ENCODE results near the gene LTA. TPM values are rescaled to one million over a fixed set of nuclear protein-coding genes. Genes with fewer than 3 reads are reported as not detected.

The LTA gene
- total and polyA plus RNA-seq, 2 experiments from 2014 or later: not detected

GRCh38 chr6:31559958-31560696, 12.0 kb upstream of the LTA start:
- peak; percentile 40; the same call in 2 of the 3 replicates for ATAC-seq
- H3K4me1 Mint-ChIP-seq: peaks cover 18% of the 10 kb centered on the region
- H3K27ac ChIP-seq (ENCODE audit: low read depth): no peak overlapping the region

More at GRCh38 chr6:31559958-31560696, 12.0 kb upstream of the LTA start:
- DNase-seq (ENCODE audit: low spot score): peak; percentile 15
- Mint-ChIP-seq H3K27me3 (ENCODE audit: insufficient read depth, low read depth, poor library complexity) (peaks cover 3% of the 10 kb centered on the region), H3K27ac (no peak overlapping the region), H3K9me3 (no peaks in the 10 kb centered on the region; the same call in 2 of the 3 replicates), H3K4me3 (no peak overlapping the region; the same call in 2 of the 3 replicates), H3K36me3 (ENCODE audit: low read depth) (peaks cover 25% of the 10 kb centered on the region)
- H3F3A ChIP-seq (replicated peaks; ENCODE audit: low read depth): 0 out of 2 replicates have a peak, but pooled peaks cover 2% of the 10 kb centered on the region
- peaks cover 3% of the 10 kb centered on the region; the same call in 1 of the 2 replicates for H3K4me1 ChIP-seq (ENCODE audit: insufficient read depth)
- no peaks in the 10 kb centered on the region for H4K20me1 ChIP-seq (replicated peaks; ENCODE audit: insufficient read depth)
- no peak for TF ChIP-seq EZH2phosphoT487 (IDR thresholded peaks at IDR 0.05; ENCODE audit: unreplicated experiment)
- no peak for TF ChIP-seq REST (IDR thresholded peaks at IDR 0.05; ENCODE audit: unreplicated experiment)
- TF ChIP-seq ZNF331 (CRISPR knock-in tag; IDR thresholded peaks at IDR 0.05; ENCODE audit: low read depth): no peak
- TF ChIP-seq ETS1 (IDR thresholded peaks at IDR 0.05): no peak
- TF ChIP-seq JUNB (IDR thresholded peaks at IDR 0.05; ENCODE audit: unreplicated experiment): no peak
- no peak for TF ChIP-seq NANOG (IDR thresholded peaks at IDR 0.05; ENCODE audit: borderline replicate concordance)
- no peak for TF ChIP-seq POLR2AphosphoS5 (IDR thresholded peaks at IDR 0.05; ENCODE audit: low read depth)
- TF ChIP-seq CTCF (conservative IDR thresholded peaks at IDR 0.05; ENCODE audit: low read depth in 2 of 2): no peak
- H3K4me3 ChIP-seq: no peak overlapping the region
- H3K9me2 ChIP-seq (ENCODE audit: insufficient read depth): no peaks in the 10 kb centered on the region
- H2AFZ ChIP-seq: no peak overlapping the region
- H3K36me3 ChIP-seq (ENCODE audit: insufficient read depth): no peaks in the 10 kb centered on the region
- H3K27me3 ChIP-seq (ENCODE audit: insufficient read depth): no peaks in the 10 kb centered on the region
- H3K4me2 ChIP-seq: no peak overlapping the region
- H3K79me2 ChIP-seq (replicated peaks; ENCODE audit: insufficient read depth): no peaks in the 10 kb centered on the region

All from GM23338 (cell line).